HEK293 (cell line): ENCODE data around the gene FMNL3.

Source experiments
- CTCF ChIA-PET: fragments of 350-600 bp; formaldehyde crosslinking; extraction: SDS; loops from one replicate; lab custom pipeline; 2021; ENCODE audit warnings: antibody characterized with exemption; lab: Yijun Ruan, JAX
- POLR2A ChIA-PET: fragments of 300-600 bp; formaldehyde crosslinking; extraction: SDS; loops from one replicate; lab custom pipeline; 2020; ENCODE audit warnings: antibody characterized with exemption, inconsistent platforms; lab: Yijun Ruan, JAX
- H3K27ac ChIP-seq: fragments of 200-500 bp; sonication (Bioruptor generic); 2 replicates; pipeline ENCODE4 v1.5.1; 2014; ENCODE audit warnings: low read depth, low read length, control low read depth, inconsistent platforms; ENCODE audit errors: extremely low read depth
- H3K36me3 ChIP-seq, 2 experiments: fragments of 200-500 bp in 1 of 2; sonication (Bioruptor generic) in 1 of 2; 1 replicate in 1 of 2; 2 replicates in 1 of 2; pipeline ENCODE4 v1.5.1; 2014 to 2017; ENCODE audit warnings: inconsistent platforms in 2 of 2, low read length in 2 of 2; ENCODE audit not compliant: control insufficient read depth in 2 of 2, insufficient read depth in 1 of 2
- H3K4me1 ChIP-seq: fragments of 200-500 bp; sonication (Bioruptor generic); 2 replicates; pipeline ENCODE4 v1.5.1; 2014; ENCODE audit warnings: mild to moderate bottlenecking, low read length, inconsistent platforms; ENCODE audit not compliant: control insufficient read depth, insufficient read depth
- H3K4me3 ChIP-seq: 2 replicates; pipeline ENCODE4 v1.5.1; 2011; ENCODE audit warnings: low read depth, mild to moderate bottlenecking, control low read depth, low read length, moderate library complexity
- H3K9me3 ChIP-seq: fragments of 200-500 bp; sonication (Bioruptor generic); 2 replicates; pipeline ENCODE4 v1.5.1; 2014; ENCODE audit warnings: low read depth, low read length, inconsistent platforms; ENCODE audit not compliant: control insufficient read depth, insufficient read depth
- ATF2 ChIP-seq: fragments of 450-650 bp; formaldehyde crosslinking; IDR thresholded peaks from 2 replicates; pipeline ENCODE4 v1.5.1; 2016; ENCODE audit warnings: missing biosample characterization, missing genetic modification characterization, low read depth
- PRDM2 ChIP-seq: fragments of 450-650 bp; formaldehyde crosslinking; IDR thresholded peaks from 2 replicates; pipeline ENCODE4 v1.5.1; 2016; ENCODE audit warnings: missing biosample characterization, missing genetic modification characterization, borderline replicate concordance
- ZFHX2 ChIP-seq: fragments of 450-650 bp; formaldehyde crosslinking; conservative IDR thresholded peaks from 2 replicates; pipeline ENCODE4 v1.5.1; 2016; ENCODE audit warnings: missing biosample characterization, missing genetic modification characterization
- ZNF280D ChIP-seq: fragments of 450-650 bp; formaldehyde crosslinking; IDR thresholded peaks from 2 replicates; pipeline ENCODE4 v1.5.1; 2016; ENCODE audit warnings: missing biosample characterization, missing genetic modification characterization
- ZNF521 ChIP-seq: fragments of 450-650 bp; formaldehyde crosslinking; IDR thresholded peaks from 2 replicates; pipeline ENCODE4 v1.5.1; 2017; ENCODE audit warnings: missing biosample characterization, mild to moderate bottlenecking, missing genetic modification characterization
- ZNF645 ChIP-seq: fragments of 450-650 bp; formaldehyde crosslinking; IDR thresholded peaks from 2 replicates; pipeline ENCODE4; 2016; ENCODE audit warnings: missing biosample characterization, missing genetic modification characterization
- ZNF791 ChIP-seq: fragments of 450-650 bp; formaldehyde crosslinking; IDR thresholded peaks from 2 replicates; pipeline ENCODE4 v1.5.1; 2016; ENCODE audit warnings: missing biosample characterization, missing genetic modification characterization
- TF ChIP-seq, protein P1 (sequence below): fragments of 450-650 bp; formaldehyde crosslinking; IDR thresholded peaks from 2 replicates; pipeline ENCODE4 v1.5.1; 2017; ENCODE audit warnings: missing biosample characterization, missing genetic modification characterization

FMNL3 gene

DNA sequence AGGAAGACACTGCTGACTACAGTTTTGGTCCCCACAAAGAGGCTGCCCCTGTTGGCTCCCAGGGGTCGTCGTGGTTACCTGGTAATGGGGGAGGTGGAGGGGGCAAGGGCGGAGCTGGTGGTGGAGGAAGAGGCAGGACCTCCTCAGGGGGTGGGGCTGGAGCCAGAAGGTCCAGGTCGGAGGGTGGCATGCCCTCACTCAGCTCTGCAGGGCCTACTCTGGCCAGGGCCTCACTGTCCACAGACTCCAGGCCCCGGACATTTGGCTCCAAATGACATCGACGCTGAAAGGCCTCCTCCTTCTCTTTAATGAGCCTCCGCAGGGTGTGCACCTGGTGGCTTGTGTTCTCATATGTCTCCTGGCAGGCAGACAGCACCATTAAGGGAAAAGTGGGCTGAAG lies 55.4 kb downstream of the FMNL3 start (continued):
- TF ChIP-seq ZNF280D (tag by site-specific recombination) (no peak), ZNF645 (tag by site-specific recombination) (no peak), ZFHX2 (tag by site-specific recombination) (no peak)

DNA sequence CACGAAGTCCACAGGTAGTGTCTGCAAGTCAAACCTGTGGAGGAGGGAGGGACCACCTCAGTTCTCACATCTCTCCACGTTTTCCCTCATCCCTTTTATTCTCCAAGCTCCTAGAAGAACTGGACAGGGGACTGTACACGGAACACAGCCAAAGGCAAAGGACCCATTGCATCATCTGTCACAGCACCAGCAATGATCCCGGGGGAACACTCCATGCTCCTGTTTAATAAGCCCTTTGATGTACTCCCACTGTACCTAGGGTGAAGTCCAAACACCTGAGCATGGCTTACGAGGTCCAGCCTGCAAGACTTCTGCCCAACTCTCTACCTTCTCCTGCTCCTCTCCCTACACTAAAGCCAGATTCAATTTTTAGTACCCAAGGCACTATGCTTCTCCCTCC lies 57.3 kb downstream of the FMNL3 start:
- Histone ChIP-seq H3K4me3 (no peak overlapping the region), H3K27ac (no peak overlapping the region), H3K36me3 (peaks cover 0 to 67% of the 10 kb centered on the region in 2 experiments; a peak in 1 of 3 replicates), H3K9me3 (no peaks in the 10 kb centered on the region), H3K4me1 (no peaks in the 10 kb centered on the region)
- TF ChIP-seq ATF2 = no peak
- TF ChIP-seq ZNF791 = no peak
- TF ChIP-seq ZNF521 (tag by site-specific recombination) = no peak
- TF ChIP-seq, protein P1, sequence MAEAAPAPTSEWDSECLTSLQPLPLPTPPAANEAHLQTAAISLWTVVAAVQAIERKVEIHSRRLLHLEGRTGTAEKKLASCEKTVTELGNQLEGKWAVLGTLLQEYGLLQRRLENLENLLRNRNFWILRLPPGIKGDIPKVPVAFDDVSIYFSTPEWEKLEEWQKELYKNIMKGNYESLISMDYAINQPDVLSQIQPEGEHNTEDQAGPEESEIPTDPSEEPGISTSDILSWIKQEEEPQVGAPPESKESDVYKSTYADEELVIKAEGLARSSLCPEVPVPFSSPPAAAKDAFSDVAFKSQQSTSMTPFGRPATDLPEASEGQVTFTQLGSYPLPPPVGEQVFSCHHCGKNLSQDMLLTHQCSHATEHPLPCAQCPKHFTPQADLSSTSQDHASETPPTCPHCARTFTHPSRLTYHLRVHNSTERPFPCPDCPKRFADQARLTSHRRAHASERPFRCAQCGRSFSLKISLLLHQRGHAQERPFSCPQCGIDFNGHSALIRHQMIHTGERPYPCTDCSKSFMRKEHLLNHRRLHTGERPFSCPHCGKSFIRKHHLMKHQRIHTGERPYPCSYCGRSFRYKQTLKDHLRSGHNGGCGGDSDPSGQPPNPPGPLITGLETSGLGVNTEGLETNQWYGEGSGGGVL (tag by site-specific recombination) = no peak
- TF ChIP-seq PRDM2 = no peak
- ChIA-PET CTCF (interaction anchor here (0.6 to 8.4 kb wide), 6 partner anchors 10 to 131 kb away, joined by 3 to 72 read pairs (median 5); no protein-coding TSS in a partner anchor), POLR2A (interaction anchor here (0.9 kb wide), 1 partner anchor 27 kb away, joined by 4 read pairs; the partner anchor contains the start of gene PRPF40B)
